Stimulated activated CD8-positive, alpha-beta memory T cell treated with anti-CD3 and anti-CD28 coated beads, Interleukin-7, amount 100 ng/mL, for 48 hours (primary cell): ENCODE data around the gene TMEM182.

Experiments used
- DNase-seq, 2 donors: peaks; one replicate each; pipeline ENCODE4 v3.0.0-alpha.2; 2020; ENCODE audit warnings: low read depth in 1 of 2; ENCODE audit errors: extremely low read depth in 1 of 2

The TMEM182 gene, protein sequence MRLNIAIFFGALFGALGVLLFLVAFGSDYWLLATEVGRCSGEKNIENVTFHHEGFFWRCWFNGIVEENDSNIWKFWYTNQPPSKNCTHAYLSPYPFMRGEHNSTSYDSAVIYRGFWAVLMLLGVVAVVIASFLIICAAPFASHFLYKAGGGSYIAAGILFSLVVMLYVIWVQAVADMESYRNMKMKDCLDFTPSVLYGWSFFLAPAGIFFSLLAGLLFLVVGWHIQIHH

DNA sequence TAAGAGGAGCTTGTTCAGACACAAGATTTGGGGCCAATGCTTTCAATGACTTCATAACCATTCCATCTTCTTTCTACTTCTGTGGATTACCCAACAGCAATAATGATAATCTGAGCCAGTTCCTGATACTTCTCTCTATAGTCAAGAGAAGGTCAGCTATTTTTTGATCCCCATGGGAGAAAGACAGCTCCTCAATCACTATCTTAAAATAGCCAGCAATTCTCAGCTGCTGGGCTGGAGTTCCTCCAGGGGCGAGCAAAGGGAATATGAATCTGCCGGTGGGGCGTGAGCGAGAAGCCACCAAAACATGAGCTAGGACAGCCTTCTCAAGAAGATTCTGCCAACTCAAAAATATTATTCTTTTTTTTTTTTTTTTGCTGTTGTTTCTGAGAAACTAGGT lies at the start of gene TMEM182:
Gene TMEM182, plus strand, starts transcription at position 269 of the 400 bp plus-strand sequence. CDS start 187 bp downstream, outside the sequence.
- DNase-seq: no peak

DNA sequence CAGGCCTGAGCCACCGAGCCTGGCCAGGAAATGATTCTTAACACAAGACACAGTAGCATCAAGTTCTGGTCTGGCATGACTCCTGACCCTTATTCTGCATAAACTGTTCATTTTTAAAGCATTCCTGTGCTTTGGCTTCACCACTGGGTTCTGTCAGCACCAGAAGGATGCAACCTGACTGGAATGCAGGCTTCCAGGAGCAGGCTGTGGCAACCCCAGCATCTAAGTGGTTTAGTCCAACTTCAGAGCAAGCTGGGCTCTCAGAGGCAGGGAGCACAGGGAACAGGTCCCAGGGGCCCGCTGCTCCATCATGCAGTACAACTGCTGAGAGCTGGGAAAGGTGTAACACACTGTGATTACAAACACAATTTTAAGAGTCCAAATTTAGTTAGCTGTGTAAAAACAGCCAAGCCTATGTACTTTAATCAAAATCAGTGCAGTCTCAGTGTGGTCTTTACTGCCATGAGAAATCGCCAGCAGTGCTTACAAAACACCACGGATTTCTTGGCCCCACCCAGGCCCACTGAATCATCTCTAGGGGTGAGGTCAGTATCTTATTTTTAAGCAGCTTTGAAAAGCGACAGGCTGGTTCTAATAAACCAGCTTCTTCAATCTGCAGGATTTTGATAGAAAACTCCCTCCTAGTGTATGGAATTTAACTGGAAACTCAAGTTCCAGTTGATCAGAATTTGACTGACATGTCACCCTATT lies 44.4 kb upstream of the TMEM182 start:
- DNase-seq: no peak

DNA sequence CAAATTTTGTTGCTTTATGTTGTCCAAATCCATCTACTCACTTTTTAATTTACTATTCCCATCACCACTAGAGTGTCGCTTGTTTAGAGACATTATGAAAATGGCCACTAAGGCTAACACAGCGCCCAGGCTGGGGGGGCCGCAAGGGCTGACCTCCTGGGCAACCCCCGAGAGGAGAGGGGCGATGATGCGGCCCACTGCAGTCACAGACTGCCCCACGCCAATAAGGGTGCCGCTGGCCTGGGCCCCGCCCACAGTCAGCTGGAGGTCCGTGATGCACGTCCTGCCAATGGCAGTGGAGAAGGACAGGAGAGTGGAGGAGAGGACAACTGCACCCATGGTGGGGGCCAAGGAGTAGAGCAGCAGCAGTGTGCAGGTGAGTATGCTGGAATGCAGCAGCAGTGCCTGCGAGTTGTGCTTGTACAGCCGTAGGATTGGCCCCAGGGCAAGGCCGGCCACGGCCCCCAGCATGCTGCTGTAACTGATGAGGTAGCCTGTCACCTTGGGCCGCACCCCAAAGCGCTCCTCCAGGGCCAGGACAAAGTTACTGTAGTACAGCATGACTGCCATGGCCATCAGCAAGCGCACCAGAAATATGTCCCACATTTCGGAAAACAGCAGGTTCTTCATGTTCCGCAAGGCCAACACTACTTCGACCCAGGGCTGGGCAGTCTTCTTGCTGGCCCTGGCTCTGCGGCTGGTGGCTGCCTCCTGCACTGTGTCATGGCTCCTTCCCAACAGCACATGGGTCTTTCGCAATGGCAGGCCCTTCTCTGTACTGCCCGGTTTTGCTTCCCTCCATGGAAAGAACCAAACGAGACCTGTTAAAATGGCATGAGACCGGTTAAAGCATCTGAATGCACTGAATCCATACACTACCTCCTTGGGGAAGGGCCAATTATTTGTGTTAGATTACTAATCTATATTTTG lies 43.2 kb upstream of the TMEM182 start:
- DNase-seq: no peak

DNA sequence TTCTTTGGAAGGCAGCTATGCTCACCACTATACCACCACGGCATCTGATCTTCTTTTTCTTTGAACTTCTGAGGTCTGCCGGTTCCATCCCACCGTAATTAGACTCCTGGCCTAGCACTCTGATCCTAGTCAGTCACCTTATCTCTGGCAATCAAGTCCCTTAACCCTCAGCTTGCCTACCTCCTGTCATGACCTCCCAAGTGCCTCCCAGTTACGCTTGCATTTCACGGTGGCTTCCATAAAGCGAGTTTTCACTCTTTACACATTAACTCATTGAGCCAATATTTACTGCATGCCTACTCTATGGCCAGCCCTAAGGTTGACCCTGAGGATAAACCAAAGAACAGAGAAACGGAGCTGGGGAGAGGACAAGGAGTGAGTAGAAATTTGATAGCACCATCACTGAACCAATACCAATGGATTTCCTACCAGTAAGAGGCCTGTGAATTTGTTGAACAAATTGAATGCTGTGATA lies 37.8 kb upstream of the TMEM182 start:
- no peak for DNase-seq

DNA sequence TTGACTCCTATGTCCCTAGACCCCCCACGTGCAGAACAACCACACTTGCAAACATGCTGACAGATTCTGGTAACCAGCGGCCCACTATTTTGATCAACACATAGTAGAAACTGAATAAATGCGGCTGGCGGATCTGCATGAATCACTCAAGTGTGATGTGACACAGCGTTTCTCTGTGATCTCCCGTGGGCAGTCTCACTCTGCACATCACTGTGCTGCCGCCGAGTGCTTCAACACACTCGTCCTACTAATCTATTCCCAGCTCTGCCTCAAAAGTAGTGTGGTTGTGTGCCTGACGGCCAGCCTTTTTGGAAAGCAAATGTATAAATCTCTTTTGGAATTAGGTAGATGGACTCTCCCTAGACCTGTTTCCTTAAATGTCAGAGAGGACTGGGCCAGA lies 37.3 kb upstream of the TMEM182 start:
- DNase-seq: no peak

DNA sequence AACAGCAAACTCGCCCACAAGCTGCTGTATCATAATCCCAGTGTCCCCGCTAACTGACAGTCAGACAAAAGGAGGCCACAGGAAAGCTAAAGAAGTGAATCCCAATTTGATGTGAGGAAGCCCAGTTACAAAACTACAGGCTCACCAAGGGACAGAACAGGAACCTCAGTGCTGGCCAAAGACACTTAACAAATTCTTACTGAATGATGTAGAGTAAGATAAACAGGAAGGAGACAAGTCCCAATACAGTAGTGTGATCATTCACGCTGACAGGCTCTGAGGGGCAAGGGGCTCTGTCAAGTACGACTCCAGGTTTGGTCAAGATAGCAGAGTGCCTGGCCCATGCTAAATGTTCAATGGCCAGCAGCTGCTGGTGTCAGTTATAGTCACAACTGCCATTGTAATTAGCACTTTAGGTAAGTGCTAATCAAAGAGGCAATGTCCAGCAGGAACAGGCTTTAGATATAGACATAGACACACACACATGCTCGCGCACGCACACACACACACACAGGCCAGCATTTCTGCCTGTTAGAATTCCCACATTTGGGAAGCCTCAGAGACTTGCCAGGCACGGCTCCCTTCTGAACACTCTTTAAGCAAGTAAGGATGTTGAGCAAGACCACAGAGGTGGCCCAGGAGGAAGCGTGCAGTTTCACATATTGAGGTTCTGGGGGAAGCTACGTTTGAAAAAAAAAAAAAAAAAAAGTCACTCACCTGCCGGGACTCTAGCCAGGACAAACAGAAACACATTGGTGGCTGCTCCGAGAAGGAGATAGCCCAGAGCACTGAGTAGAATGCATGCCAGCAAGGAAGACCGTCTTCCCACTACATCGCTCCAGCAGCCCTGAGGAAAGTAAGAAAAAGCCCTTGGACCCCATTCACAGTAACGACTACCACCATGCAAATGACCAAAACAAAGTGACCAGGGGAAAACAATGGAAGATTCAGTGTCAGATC lies 35.4 kb upstream of the TMEM182 start:
- no peak for DNase-seq

DNA sequence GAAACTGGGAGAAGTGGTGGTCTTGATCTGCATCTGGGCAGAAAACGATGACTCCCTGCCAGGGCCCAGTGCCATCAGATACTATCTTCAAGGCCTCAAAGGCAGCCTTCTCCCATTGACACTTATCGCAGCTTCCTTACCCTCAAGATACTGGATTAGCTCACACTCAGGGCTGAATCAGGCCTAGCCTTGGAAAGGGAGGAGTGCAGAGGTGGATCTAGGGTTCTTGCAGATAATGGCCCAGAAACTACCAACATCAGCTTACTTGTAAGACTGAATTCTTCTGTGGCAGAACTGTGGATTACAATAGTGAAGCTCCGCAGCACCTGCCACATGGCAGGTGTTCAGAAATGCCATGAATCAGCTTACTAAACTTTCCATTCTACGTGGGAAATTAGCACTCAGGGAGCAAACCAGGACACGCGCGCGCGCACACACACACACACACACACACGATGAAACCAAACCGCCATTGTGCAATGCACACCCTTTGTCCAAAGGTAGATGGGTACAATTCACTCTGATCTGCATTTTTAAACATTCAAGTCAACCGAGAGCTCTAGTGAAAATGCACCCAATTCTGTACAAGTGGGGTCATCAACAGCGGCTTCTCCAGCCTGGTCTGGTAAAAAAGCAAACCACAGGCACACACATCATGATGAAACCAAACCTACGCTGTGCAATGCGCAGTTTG lies 26.3 kb upstream of the TMEM182 start:
- no peak for DNase-seq

DNA sequence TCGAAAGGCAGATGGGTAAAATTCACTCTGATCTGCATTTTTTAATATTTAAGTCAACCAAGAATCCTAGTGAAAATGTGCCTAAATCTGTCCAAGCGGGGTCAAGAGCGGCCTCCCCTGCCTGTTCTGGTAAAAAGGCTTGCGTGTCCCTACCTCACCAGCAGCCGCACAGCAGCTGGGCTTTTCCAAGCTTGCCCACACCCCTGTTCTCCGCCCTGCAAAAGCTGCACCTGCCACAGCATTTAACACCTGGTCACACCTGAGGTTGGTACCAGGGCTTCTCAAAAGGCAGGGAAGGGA lies 25.8 kb upstream of the TMEM182 start:
- no peak for DNase-seq

DNA sequence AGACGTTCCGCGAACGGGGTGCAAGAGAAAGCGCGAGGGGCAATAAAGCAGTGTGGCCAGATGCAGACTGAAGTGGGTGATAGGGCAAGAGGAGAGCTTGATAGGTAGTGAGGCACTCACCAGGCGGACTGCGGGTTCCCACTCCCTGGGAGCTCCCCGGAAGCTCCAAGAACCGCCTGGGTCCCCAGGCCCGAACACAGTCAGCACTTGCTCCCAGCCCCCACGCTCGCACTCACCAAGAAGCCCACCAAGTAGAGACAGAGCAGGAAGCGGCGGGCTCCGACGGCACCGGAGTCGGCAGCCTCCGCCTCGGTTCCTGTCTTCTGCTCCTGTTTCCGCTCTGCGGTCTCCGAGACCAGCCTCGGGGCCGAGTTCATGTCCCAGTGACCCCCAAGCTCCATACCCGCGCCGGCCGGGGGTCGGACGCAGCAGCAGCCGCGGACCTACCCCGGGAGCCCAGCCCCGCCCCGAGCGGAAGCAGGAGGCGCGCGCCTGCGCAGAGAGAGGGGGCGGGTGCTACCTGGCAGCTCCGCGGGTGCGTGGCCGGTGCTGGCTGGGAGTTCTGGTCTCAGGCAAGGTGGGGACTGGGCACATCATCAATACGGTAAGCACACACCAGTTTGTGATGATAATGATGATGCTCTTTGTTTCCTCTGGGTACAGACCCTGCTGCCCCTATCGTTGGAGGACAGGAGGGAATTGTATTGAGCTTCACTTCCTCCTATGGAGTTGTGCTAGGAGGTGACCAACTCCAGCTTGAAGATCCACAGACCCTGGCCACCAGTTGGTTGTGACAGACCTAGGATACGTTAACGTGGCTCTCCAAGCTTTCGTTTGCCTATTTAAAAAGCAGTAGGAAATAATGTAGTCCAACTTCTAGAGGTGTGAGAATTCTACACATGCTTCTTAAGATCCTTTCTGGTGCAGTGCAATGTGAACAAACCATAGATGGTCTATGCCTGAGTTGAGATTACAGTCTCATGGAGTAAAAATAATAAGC lies 25.1 kb upstream of the TMEM182 start:
- peak; percentile 74 to 76 for DNase-seq

DNA sequence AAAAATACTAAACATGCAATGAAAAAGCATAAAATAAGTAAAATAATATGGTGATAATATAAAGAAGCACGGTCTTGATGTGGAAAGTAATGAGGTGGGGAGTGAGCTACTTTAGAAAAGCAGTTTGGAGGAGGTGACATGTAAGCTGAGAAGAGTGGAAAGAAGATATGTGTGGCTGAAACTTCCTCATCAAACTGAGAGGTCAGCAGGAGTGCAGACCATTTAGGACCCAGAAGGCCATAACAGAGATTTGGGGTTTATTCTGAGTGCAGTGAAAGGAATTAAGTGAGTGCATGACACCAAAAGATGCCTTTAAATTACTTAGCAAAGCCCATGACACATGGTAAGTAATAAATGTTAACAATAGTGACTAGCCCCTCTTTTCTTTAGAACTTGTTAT lies 24.4 kb upstream of the TMEM182 start:
- no peak for DNase-seq

DNA sequence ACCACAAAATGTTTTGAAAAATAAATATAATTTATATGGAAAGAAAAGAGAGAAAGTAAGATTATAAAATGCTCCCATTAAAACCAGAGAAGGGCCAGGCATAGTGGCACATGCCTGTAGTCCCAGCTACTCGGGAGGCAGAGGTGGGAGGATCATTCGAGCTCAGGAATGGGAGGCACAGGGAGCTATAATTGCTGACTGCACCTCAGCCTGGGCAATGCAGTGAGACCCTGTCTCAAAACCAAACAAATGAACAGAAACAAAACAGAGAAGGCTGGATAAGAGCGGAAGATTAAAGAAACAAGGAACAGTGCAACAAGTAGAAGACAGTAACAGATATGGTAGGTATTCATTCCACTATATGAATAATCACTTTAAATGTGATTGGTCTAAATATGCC lies 18.6 kb upstream of the TMEM182 start:
- no peak for DNase-seq

DNA sequence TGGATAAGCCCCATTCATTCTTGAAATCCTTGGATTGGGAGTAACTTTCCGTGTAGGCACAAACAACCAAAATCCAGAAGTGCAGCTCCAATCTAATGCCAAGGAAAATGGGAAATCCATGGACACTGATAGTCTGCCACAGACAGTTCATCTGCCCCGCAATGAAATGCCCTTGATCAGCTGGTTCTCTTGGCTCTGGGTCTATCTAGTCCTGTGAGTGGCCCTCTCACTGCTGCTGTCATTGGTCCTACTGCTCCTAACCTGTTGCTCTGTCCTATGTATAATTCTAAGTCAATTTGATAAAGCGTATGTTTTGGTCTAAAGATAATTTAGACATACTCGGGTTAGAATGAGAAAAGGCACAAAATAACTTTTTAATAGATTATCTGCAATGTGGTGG lies 13.7 kb upstream of the TMEM182 start:
- DNase-seq: no peak

DNA sequence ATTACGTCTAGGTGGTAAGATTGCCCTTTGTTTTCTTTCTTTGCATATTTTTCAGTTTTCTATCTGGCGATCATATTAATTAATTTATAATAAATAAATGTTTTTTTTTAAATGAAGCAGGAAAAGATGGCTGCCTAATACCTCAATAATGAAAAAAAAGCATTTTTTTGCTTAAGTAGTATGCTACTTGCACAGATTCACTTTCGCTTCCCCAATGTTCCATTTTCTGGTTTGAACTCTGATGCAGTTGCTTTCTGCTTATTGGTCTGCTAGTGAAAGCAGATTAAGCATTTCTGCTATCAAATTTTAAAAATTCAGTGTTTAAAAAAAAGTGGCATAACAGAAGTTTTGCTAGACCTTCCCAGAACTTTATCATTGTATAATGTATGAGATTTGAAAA lies 11.9 kb upstream of the TMEM182 start:
- no peak for DNase-seq

DNA sequence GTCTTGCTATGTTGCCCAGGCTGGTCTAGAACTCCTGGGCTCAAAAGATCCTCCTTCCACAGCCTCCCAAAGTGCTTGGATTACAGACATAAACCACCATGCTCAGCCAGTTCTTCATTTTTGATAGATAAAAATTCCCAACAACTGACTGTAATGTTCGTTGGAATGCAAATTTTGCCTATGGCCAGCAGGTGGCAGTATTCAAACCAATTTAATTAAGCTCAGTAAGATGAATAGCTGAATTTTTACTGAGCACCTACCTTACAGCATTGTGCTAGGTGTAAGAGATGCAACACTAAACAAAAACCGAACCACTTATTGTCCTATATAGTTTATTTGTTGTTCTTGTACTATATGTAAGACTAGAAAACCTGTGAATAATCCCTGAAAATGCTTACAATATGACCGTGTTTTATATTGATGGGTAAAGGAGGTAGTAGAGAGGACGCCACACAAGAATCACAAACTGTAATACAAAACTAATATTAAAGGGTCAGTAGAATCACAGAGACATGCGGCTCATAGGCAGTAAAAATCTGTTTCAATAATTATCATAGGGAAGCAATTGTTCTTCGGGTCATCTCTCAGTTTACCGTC lies 8.2 kb upstream of the TMEM182 start:
- no peak for DNase-seq

DNA sequence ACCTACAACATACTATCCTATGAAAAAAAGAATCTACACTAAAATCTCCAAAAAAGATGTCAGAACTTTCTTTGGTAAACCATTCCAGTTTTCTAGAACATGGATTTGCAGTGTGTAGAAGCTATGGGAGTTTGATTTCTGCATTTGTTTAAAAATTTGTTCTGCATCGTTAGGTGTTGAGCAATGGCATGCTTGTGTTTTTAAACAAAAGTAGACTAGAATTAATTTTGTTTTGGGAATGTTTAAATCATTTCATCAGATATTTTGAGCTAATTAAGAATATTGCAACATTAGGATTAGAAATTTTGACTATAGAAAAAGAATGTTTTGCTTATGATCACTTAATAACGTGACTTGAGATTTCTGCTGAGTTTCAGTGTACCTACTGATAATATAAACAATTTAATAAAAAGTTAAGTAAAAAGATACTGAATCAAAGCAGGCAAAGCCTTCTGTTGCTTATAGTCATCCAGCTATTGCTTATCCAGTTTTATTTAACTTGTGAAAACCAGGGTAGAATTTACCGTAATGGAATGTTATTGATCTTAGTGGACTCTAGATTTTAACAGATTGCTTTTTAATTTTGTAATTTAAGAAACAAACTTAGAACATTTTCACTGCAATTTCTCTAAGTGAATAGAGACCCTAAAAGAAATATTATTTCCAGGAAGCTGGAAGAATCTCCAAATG lies 7.2 kb upstream of the TMEM182 start:
- DNase-seq: no peak

DNA sequence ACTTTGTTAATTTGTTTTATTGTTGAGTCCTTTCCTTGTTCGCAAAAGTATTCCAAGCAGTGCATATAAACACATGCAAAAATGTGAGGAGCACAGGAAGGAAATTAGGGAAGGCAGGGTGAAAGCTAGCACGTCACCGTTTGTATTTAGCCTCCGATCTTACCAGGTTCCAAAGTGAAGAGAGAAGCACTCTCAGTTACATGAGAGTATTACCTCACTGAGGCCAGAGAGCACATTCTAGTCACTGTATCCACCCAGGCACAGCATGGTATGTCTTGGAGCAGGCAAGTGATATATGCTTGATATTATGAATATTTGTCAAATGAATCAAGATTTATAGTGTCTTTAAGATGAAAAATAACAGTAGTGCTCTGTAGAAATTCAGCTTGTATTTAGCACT lies 6.5 kb upstream of the TMEM182 start:
- DNase-seq: no peak

DNA sequence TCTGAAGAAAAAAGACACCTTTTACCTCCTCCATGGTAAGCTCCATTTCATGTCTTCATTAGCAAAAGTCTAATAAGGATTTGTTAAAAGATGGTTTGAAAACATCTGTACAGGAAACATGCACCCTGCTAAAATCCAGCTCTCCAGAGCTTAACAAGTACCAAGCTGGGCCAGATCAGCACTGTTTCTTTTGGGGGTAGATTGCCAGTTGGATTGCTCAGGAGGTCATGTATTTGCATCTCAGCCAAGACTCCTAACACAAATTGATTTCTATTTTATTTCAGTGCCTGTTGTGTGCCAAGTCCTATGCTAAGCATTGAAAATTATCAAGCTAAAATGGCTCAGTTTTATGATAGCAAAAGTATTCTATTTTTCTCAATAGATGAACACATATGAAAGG lies 3.4 kb upstream of the TMEM182 start:
- DNase-seq: no peak

DNA sequence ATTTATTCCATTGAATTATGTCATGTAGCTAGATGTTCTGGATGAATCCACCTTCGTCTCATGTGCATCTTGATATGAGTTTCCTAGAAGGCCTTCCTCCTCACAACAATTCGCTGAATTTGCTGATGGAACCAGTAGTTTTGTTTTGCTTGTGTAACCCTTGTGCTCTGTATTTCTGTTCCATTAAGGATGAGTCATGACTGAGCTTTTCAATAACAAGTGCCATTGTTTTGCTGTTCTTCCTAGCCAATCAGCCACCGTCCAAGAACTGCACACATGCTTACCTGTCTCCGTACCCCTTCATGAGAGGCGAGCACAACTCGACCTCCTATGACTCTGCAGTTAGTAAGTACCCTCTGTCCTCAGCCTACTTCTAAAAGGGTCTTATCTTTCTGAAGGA lies 2.3 kb downstream of the TMEM182 start:
- DNase-seq: no peak
